ENCODE results near the gene PLCD3.

The PLCD3 gene

DNA sequence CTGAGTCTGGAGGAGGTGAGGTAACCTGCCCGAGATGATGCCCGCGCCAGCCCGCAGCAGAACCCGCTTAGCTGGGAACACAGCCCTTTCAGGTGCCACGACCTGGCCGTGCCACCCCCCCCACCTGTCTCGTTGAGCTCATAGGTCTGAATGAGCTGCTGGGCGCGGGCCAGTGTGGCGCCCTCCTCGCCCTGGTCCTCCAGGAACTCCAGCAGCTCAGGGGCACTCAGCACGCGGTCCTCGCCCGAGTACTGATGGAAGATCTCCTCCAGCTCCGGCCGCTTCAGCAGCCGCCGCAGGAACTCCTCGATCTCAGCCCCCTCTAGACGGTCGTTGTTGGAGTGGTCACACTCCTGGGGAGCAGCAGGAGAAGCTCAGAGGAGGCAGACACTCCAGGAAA is 13.6 kb downstream of the PLCD3 start:
- Histone ChIP-seq H3K27ac (ENCODE audit: low read depth in 2 of 2, low read length in 2 of 2) (no peak overlapping the region), H3K27me3 (ENCODE audit: control insufficient read depth in 2 of 2, insufficient read depth in 2 of 2, low read length in 2 of 2) (no peaks in the 10 kb centered on the region), H3K4me3 (ENCODE audit: low read length in 2 of 2) (no peak overlapping the region), H3K36me3 (ENCODE audit: control insufficient read depth in 2 of 2, insufficient read depth in 2 of 2, low read length in 2 of 2) (peaks cover 29 to 35% of the 10 kb centered on the region in 2 donors), H3K9me3 (ENCODE audit: control insufficient read depth in 2 of 2, low read length in 2 of 2) (no peaks in the 10 kb centered on the region), H3K4me1 (ENCODE audit: control insufficient read depth in 2 of 2, insufficient read depth in 2 of 2, low read length in 2 of 2) (peaks cover 14 to 18% of the 10 kb centered on the region in 2 donors), H3K9ac (ENCODE audit: low read depth in 1 of 2, low read length in 2 of 2) (no peak overlapping the region)

DNA sequence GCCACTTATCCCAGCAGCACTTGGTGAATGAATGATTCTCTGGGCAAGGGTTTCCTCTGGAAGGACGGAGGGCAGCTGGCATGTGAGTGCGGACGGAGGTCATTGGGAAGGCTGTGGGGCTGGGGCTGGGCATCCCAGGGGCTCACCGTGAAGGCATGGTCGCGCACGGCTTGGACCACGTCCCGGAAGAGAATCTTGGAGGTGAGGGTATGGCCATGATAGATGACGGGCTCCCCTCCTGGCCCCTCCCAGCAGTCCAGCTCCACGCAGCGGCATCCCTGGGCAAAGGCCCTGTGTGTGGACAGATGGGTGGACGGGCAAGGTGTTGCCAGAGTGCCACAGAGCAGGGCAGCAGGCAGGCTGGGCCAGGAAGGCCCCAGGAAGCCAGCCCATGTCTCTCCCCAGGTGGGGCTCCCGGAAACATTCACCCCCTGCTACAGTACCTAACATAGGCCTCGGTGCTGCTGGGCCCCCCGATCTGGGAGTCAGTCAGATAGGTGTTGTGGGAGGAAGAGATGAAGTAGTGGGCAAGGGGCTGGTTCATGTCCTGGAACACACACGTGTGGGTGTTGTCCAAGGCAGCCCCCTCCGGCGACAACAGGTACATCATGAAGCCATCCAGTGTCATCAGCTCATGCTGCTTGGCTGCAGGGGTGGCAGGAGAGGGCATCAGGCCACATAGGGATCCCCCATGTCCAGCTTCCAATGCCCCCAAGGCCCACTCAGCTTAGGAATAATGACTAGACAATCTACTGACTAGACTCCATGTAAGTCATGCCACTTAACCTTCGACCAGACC is 14.3 kb downstream of the PLCD3 start:
- H3K9me3 ChIP-seq (ENCODE audit: control insufficient read depth in 2 of 2, low read length in 2 of 2) = no peaks in the 10 kb centered on the region
- H3K4me3 ChIP-seq (ENCODE audit: low read length in 2 of 2) = no peak overlapping the region
- H3K9ac ChIP-seq (ENCODE audit: low read depth in 1 of 2, low read length in 2 of 2) = no peak overlapping the region
- H3K36me3 ChIP-seq (ENCODE audit: control insufficient read depth in 2 of 2, insufficient read depth in 2 of 2, low read length in 2 of 2) = peaks cover 35 to 41% of the 10 kb centered on the region in 2 donors
- no peaks in the 10 kb centered on the region for H3K27me3 ChIP-seq (ENCODE audit: control insufficient read depth in 2 of 2, insufficient read depth in 2 of 2, low read length in 2 of 2)
- H3K4me1 ChIP-seq (ENCODE audit: control insufficient read depth in 2 of 2, insufficient read depth in 2 of 2, low read length in 2 of 2) = peaks cover 7 to 12% of the 10 kb centered on the region in 2 donors
- H3K27ac ChIP-seq (ENCODE audit: low read depth in 2 of 2, low read length in 2 of 2) = no peak overlapping the region

- no peaks in the 10 kb centered on the region for H3K9me3 ChIP-seq (ENCODE audit: control insufficient read depth in 2 of 2, low read length in 2 of 2)
- H3K27ac ChIP-seq (ENCODE audit: low read depth in 2 of 2, low read length in 2 of 2) = no peak overlapping the region
- no peak overlapping the region for H3K9ac ChIP-seq (ENCODE audit: low read depth in 1 of 2, low read length in 2 of 2)
- H3K27me3 ChIP-seq (ENCODE audit: control insufficient read depth in 2 of 2, insufficient read depth in 2 of 2, low read length in 2 of 2) = no peaks in the 10 kb centered on the region
- peaks cover 40 to 46% of the 10 kb centered on the region in 2 donors for H3K36me3 ChIP-seq (ENCODE audit: control insufficient read depth in 2 of 2, insufficient read depth in 2 of 2, low read length in 2 of 2)
- H3K4me3 ChIP-seq (ENCODE audit: low read length in 2 of 2) = no peak overlapping the region
- peaks cover under 1 to 5% of the 10 kb centered on the region in 2 donors for H3K4me1 ChIP-seq (ENCODE audit: control insufficient read depth in 2 of 2, insufficient read depth in 2 of 2, low read length in 2 of 2)
Observed at GRCh38 chr17:45117334-45117733, 15.0 kb downstream of the PLCD3 start.

DNA sequence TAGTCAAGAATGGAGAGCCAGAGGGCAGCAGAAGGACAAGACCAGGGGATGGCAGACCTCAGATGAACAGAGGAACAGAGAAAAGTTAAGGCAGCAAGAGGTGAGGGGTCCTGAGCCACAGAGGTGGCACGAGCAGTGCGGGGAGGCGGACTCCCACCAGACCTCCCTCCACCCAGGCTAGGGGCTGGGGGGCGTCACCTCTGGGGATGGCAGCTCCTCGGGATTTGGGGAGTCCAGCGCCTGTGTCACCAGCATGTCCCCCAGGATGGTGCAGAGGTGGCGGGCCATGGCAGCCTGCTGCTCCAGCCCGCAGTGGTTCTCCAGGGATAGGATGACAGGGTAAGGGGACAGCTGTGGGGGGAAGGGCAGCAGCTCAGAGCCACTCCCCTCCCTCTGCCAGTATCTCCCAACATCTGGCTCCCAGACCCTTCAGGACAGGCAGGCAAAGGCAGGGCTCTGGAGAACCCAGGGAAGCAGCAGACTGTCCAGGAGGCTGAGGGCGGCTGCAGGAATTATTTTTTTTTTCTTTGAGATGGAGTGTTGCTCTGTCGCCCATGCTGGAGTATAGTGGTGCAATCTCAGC is 15.8 kb downstream of the PLCD3 start:
- no peaks in the 10 kb centered on the region for H3K4me1 ChIP-seq (ENCODE audit: control insufficient read depth in 2 of 2, insufficient read depth in 2 of 2, low read length in 2 of 2)
- H3K4me3 ChIP-seq (ENCODE audit: low read length in 2 of 2) = no peak overlapping the region
- no peaks in the 10 kb centered on the region for H3K9me3 ChIP-seq (ENCODE audit: control insufficient read depth in 2 of 2, low read length in 2 of 2)
- no peaks in the 10 kb centered on the region for H3K27me3 ChIP-seq (ENCODE audit: control insufficient read depth in 2 of 2, insufficient read depth in 2 of 2, low read length in 2 of 2)
- peaks cover 40 to 46% of the 10 kb centered on the region in 2 donors for H3K36me3 ChIP-seq (ENCODE audit: control insufficient read depth in 2 of 2, insufficient read depth in 2 of 2, low read length in 2 of 2)
- H3K9ac ChIP-seq (ENCODE audit: low read depth in 1 of 2, low read length in 2 of 2) = no peak overlapping the region
- H3K27ac ChIP-seq (ENCODE audit: low read depth in 2 of 2, low read length in 2 of 2) = no peak overlapping the region

GRCh38 chr17:45115871-45116270 is 16.4 kb downstream of the PLCD3 start:
- H3K27ac ChIP-seq (ENCODE audit: low read depth in 2 of 2, low read length in 2 of 2) = no peak overlapping the region
- H3K4me1 ChIP-seq (ENCODE audit: control insufficient read depth in 2 of 2, insufficient read depth in 2 of 2, low read length in 2 of 2) = peaks cover 0 to 3% of the 10 kb centered on the region in 2 donors
- no peak overlapping the region for H3K4me3 ChIP-seq (ENCODE audit: low read length in 2 of 2)
- H3K9ac ChIP-seq (ENCODE audit: low read depth in 1 of 2, low read length in 2 of 2) = no peak overlapping the region
- peaks cover 40 to 46% of the 10 kb centered on the region in 2 donors for H3K36me3 ChIP-seq (ENCODE audit: control insufficient read depth in 2 of 2, insufficient read depth in 2 of 2, low read length in 2 of 2)
- H3K9me3 ChIP-seq (ENCODE audit: control insufficient read depth in 2 of 2, low read length in 2 of 2) = no peaks in the 10 kb centered on the region
- H3K27me3 ChIP-seq (ENCODE audit: control insufficient read depth in 2 of 2, insufficient read depth in 2 of 2, low read length in 2 of 2) = no peaks in the 10 kb centered on the region

- Histone ChIP-seq H3K36me3 (ENCODE audit: control insufficient read depth in 2 of 2, insufficient read depth in 2 of 2, low read length in 2 of 2) (peaks cover 39 to 46% of the 10 kb centered on the region in 2 donors), H3K4me1 (ENCODE audit: control insufficient read depth in 2 of 2, insufficient read depth in 2 of 2, low read length in 2 of 2) (peaks cover 0 to 3% of the 10 kb centered on the region in 2 donors), H3K9ac (ENCODE audit: low read depth in 1 of 2, low read length in 2 of 2) (no peak overlapping the region), H3K27me3 (ENCODE audit: control insufficient read depth in 2 of 2, insufficient read depth in 2 of 2, low read length in 2 of 2) (no peaks in the 10 kb centered on the region), H3K27ac (ENCODE audit: low read depth in 2 of 2, low read length in 2 of 2) (no peak overlapping the region), H3K9me3 (ENCODE audit: control insufficient read depth in 2 of 2, low read length in 2 of 2) (no peaks in the 10 kb centered on the region), H3K4me3 (ENCODE audit: low read length in 2 of 2) (no peak overlapping the region)
Observed at GRCh38 chr17:45115015-45115625, 17.2 kb downstream of the PLCD3 start.

- Histone ChIP-seq H3K27me3 (ENCODE audit: control insufficient read depth in 2 of 2, insufficient read depth in 2 of 2, low read length in 2 of 2) (no peaks in the 10 kb centered on the region), H3K9ac (ENCODE audit: low read depth in 1 of 2, low read length in 2 of 2) (no peak overlapping the region), H3K4me1 (ENCODE audit: control insufficient read depth in 2 of 2, insufficient read depth in 2 of 2, low read length in 2 of 2) (peaks cover 0 to 3% of the 10 kb centered on the region in 2 donors), H3K27ac (ENCODE audit: low read depth in 2 of 2, low read length in 2 of 2) (no peak overlapping the region), H3K9me3 (ENCODE audit: control insufficient read depth in 2 of 2, low read length in 2 of 2) (no peaks in the 10 kb centered on the region), H3K36me3 (ENCODE audit: control insufficient read depth in 2 of 2, insufficient read depth in 2 of 2, low read length in 2 of 2) (peaks cover 33 to 41% of the 10 kb centered on the region in 2 donors), H3K4me3 (ENCODE audit: low read length in 2 of 2) (no peak overlapping the region)
Observed at GRCh38 chr17:45114117-45114932, 18.0 kb downstream of the PLCD3 start.

DNA sequence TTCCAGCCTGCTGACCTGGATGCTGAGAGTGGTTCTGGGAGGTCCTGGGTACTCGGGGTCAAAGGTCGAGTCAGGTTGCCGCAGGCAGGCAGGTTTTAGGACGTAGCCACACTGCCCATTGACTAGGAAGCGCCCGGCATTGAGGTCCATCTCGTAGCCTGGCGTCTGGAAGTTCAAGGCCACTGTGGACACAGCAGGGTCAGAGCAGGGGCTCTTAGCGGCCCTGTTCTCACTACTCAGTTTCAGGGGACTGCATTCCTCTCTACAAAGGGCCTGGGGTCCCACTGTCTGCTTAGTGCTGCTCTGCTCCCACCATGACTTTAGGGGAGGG is 18.9 kb downstream of the PLCD3 start:
- Histone ChIP-seq H3K4me1 (ENCODE audit: control insufficient read depth in 2 of 2, insufficient read depth in 2 of 2, low read length in 2 of 2) (peaks cover 0 to 3% of the 10 kb centered on the region in 2 donors), H3K36me3 (ENCODE audit: control insufficient read depth in 2 of 2, insufficient read depth in 2 of 2, low read length in 2 of 2) (peaks cover 27 to 42% of the 10 kb centered on the region in 2 donors), H3K27ac (ENCODE audit: low read depth in 2 of 2, low read length in 2 of 2) (no peak overlapping the region), H3K27me3 (ENCODE audit: control insufficient read depth in 2 of 2, insufficient read depth in 2 of 2, low read length in 2 of 2) (no peaks in the 10 kb centered on the region), H3K9me3 (ENCODE audit: control insufficient read depth in 2 of 2, low read length in 2 of 2) (no peaks in the 10 kb centered on the region), H3K9ac (ENCODE audit: low read depth in 1 of 2, low read length in 2 of 2) (no peak overlapping the region), H3K4me3 (ENCODE audit: low read length in 2 of 2) (no peak overlapping the region)

GRCh38 chr17:45112559-45113423 is 19.5 kb downstream of the PLCD3 start:
- H3K9me3 ChIP-seq (ENCODE audit: control insufficient read depth in 2 of 2, low read length in 2 of 2) = no peaks in the 10 kb centered on the region
- no peak overlapping the region for H3K27ac ChIP-seq (ENCODE audit: low read depth in 2 of 2, low read length in 2 of 2)
- H3K9ac ChIP-seq (ENCODE audit: low read depth in 1 of 2, low read length in 2 of 2) = no peak overlapping the region
- peaks cover 0 to 3% of the 10 kb centered on the region in 2 donors for H3K4me1 ChIP-seq (ENCODE audit: control insufficient read depth in 2 of 2, insufficient read depth in 2 of 2, low read length in 2 of 2)
- no peaks in the 10 kb centered on the region for H3K27me3 ChIP-seq (ENCODE audit: control insufficient read depth in 2 of 2, insufficient read depth in 2 of 2, low read length in 2 of 2)
- peaks cover 21 to 44% of the 10 kb centered on the region in 2 donors for H3K36me3 ChIP-seq (ENCODE audit: control insufficient read depth in 2 of 2, insufficient read depth in 2 of 2, low read length in 2 of 2)
- H3K4me3 ChIP-seq (ENCODE audit: low read length in 2 of 2) = no peak overlapping the region

All from mucosa of rectum (tissue), 2 donors.